Stimulated activated CD8-positive, alpha-beta memory T cell treated with anti-CD3 and anti-CD28 coated beads, Interleukin-15, amount 100 ng/mL, for 24 hours (primary cell): ENCODE results near the gene CAPN2.
"Not testable (repeated sequence)": the region's sequence is repeated elsewhere in the genome, so short reads cannot be mapped to it uniquely, and the experiment has no call there.

Source experiments
- DNase-seq: peaks from one replicate; pipeline ENCODE4 v3.0.0-alpha.2; 2020; ENCODE audit warnings: low read depth

Gene CAPN2

DNA sequence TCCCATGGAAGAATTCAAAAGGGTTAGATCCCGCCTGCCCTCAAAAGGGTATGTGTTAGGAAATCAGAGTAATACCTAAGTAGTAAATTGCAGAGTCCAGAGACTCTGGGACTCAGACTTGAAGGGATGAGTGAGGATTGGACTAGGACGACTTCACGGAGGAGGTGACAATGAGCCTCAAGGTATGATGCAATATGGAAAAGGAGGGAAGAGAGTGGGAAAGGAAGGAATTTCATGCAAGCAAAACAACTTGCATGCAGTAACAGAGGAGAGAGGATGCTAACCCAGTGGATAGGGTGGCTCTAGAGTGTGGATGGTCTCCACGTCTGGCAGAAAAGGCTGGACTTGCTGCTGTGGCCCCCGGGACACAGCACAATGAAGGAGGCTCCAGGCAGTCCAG is 4.8 kb downstream of the CAPN2 start:
- DNase-seq: no peak

DNA sequence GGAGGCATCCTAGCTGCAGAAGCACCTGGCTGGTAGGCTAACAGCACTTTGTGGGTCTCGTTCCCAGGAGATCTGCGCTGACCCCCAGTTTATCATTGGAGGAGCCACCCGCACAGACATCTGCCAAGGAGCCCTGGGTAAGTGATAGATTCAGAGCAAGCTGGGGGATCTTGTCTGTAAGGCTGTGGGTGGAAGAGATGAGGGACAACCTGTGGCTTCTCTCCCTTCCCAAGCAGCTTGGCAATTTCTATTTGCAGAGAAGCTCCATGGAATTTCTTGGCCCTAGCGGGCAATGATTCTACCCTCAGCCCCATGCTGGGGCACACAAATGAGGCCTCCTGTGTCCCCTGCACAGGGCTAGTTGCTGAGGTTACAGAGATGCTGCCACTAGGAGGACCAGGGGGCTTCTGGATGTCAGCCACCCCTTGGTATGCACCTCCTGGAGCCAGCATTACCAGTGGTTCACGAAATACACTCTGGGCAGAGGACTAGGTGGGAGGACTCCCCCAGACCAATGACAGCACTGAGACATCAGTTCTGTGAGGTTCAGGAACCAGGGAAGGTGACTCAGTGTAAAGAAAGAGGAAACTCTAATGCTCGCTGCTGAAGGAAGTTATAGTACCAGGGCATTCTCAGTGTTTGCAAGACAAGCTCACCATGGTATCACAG is 5.5 kb downstream of the CAPN2 start:
- DNase-seq: no peak

DNA sequence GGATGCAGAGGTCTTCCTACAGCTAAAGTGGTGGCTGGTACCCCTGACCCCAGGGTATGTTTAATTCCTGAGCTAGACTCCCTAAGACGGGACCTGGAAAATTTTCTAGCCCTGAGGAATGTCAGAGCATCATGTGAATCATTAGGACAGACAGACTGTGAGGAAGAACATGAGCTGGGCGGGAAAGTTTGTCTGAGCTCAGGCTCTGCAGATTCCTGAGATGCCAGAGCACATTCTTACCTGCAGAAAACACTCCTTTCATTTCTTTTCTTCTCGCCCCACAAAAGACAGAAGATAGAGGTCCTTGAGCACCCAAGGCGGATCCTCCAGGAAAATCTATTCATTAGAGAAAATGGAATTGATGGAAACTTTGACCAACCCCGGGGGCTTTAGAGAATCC is 6.5 kb downstream of the CAPN2 start:
- DNase-seq: no peak

DNA sequence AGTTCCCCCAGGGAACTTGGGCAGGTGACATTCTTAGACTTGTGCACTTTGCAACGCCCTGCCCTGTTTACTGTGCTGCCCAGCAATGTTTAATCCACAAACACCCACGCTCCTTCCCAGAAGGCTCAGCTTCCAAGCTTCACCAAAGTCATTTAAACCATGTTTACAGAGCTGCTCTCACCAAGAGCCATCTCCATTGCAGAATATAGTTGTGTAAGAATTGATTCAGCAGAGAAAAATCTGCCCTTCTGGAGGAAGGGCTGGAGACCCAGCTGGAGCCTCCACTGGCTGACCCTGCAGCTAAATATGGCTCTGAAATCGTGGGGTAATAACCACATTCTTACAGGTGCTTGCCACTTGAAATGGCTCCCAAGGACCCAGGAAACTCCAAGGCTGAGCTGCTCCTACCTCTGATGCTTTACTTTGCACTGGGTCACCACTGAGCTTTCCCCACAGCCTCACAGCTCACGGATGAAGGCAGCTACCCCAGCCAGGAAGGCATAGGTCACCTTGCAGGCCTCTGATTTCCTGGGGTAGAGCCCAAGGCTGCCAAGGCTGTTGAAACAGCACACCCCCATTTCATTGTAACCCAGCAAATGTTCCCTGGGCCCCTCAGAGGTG is 8.7 kb downstream of the CAPN2 start:
- DNase-seq: no peak

DNA sequence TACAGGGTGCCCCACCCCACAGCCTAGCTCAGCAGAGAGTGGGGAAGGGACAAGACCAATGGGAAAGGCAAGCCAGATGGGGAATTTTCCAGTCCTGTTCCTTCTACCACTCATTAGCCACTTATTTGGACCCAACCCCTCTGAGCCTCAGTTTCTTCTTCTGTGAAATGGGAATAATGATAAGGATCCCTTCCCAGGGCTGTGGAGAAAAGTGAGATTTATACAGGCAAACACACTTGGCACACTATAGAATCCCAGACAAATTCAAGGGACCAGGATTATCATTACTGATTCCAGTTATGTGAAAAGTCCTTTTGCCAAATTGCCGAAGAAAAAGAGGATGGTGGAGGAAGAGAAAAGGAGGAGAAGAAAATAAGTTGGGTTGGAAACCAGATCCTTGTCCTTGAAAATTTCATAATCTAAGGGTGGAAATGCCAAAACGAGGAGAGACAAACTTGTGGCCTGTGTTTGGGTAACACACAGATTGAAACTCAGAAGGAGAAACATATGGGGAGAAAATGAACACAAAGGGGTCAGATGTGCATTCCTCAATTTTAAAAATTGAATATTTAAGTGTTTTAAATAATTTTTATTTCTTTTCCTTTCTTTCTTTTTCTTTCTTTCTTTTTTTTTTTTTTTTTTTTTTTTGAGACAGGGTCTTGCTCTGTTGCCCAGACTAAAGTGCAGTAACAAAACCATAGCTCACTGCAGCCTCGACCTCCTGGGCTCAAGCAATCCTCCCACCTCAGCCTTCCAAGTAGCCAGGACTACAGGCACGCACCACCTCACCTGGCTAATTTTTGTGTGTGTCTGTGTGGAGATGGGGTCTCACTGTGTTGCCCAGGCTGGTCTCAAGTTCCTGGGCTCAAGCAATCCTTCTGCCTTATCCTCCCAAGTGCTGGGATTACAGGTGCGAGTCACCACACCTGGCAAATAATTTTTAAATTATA is 9.6 kb downstream of the CAPN2 start:
- DNase-seq: no peak

DNA sequence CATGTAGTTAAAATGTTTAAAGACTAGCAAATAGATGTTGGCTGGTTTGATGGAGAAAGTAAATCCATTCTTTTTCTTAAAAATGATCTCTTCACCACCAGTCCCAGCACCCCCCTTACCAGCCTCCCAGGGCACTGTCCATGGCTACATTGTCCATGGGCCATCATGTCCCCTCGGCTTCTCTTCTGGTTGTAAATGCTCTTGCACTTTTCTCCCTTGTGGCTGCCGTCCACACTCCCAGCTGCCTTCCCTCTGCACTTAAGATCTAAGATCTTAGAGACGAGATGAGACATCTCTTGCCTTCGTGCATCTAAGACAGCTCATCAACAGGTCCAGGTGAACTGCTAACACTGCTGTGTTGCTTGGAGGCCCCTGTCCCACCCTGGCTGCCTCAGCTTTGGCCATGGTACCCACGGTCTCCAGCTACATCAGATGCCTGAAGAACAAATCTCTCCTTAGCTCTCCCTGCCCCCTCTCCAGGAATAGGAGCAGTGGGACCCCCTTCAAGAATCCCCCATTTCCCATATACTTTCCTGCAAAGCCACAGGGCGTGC is 11.1 kb downstream of the CAPN2 start:
- no peak for DNase-seq

DNA sequence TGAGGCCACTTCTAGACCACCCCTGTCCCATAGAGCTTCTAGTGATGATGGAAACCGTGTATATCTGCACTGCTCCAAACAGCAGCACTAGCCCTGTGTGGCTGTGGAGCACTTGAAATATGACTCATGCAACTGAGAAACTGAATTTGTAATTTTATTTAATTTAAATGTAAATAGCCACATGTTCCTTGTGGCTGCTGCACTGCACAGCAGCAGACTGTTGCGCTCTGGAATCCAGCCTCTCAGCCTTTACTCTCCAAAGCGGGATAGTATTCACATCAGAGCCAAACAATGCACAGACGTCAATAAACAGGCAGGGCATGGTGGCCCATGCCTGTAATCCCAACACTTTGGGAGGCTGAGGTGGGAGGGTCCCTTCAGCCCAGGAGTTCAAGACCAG is 12.0 kb downstream of the CAPN2 start:
- no peak for DNase-seq

DNA sequence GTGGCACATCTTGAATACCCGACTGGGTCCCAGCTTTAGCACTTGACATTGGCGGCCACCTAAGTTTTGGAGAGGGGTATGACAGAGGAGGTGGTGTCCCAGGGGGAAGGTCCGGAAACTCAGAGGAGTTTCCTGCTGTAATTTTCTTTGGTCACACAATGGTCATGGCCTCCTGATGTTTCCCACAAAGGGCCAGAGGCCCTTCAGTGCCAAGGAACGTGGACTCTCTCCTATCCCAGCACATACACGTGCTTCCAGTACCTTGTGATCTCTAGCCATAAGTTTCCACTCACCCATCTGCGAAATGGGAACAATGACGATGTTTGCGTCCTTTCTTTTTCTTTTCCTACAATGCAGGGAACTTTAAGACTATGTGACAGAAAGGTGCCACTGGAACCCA is 13.2 kb downstream of the CAPN2 start:
- no peak for DNase-seq

DNA sequence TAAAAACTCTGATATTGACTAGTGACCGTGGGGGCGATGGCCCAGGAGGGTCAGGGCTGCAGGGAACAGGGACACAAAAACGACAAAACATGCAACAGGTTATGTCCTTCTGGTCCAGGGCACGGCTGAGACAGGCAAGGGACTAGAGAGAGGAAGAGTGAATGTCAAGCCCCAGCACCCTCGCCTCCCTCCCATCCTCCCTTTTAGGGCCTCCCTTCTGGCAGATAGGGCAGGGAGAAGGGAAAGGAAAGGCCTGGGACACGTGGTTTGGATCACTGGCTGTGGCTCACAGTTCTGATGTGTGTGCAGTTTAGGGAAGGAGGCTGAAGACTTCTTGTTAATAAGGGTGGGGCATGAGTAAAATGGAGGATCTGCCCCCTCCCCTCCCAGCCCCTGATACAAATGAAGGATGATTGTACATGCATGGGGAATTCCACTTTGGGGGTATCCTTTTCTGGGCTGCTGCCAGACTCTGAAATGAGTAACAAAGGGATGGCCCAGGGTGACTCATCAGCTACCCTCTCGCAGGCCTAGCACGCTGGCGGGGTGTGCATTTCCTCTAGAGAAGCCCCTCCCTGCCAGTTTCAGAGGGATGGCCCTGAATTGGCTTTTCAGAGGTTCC is 14.2 kb downstream of the CAPN2 start:
- peak; percentile 58 for DNase-seq

DNA sequence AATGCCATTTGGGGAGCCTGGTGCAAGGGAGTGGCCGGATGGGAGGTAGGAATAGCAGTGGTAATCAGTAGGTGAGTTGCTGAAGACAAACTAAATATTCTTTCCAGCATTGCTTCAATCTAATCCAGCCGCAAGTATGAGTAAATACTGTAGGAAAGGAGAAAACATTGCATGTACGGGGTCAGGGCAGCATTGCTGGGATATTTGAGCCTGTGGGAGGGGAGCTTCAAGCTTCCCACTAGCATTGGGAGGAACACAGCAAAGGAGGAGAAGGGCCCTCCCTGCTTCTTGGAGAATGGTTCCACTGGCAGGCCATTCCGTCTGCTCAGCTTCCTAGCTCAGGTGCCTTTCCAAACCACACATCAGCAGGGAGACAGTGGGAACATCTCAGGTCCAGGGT is 15.2 kb downstream of the CAPN2 start:
- no peak for DNase-seq

DNA sequence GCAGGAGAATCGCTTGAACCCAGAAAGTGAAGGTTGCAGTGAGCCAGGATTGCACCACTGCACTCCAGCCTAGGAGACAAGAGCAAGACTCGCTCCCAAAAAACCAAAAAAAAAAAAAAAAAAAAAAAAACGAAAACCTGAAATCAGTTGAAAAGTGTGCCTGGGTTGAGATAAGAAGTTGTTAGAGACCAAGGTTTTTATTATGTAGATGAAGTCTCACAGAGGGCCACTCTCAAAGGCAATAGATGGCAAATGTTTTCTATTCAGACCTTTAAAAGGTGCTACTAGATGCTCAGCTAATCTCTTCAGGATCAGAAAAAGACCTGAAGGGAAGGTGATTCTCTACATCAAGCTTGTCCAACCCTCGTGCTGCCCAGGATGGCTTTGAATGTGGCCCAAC is 17.6 kb downstream of the CAPN2 start:
- DNase-seq: no peak

DNA sequence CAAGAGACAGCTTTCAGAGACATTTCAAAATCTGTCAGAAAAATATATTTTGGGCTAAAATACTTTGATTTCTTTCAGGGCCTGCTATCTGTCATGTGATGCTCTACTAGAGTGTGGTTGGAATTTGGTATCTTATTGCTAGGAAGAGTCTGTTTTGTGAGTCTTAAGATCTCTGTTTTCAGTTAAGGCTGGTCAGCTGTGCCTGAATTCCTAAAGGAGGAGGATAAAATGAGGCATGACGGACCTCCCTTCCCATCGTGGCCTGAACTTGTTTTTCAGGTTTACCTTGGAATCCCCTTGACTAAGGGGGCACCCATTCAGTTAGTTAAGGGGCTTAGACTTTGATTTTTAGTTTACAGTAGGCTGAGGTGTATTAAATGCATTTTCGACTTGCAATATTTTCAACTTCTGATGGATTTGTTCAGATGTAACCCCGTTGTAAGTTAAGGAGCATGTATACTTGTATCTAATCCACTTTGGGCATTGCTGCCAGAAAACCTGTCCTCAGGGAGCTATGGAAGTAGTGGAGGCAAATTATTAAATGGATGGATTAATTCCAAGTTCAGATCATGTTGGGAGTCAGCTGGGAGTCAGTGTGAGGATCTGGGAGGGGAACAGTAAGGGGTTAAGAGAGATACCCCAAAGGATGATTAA is 18.3 kb downstream of the CAPN2 start:
- no peak for DNase-seq

DNA sequence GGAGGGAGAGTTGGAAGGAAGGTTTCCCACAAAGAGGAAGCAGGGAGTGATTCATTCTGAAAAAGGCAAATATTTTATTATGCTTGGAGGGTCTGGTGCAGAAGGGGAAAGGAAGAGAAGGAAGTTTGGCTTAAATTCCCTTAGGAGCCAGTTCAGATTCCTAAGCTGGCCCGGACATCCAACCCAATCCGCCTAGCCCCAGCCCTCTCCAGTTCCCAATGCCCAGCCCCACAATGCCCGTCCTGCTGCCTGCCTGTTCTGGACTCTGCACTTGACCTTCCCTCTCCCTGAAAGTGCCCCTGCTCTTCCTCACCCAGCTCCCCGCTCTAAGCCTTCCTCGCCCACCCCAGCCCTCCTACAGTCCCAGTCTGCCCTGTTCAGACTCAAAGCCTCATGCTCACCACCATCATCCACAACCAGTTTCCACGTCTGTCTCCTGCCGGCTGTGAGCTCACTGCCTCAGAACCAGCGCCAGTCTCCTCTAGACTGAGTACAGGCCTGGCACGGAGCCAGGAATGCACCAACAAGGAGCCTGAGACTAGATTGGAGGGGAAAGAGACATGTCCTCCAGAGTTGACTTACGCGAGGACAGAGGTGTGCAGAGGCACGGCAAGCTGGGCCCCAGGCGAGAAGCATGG is 18.9 kb downstream of the CAPN2 start:
- DNase-seq: no peak

DNA sequence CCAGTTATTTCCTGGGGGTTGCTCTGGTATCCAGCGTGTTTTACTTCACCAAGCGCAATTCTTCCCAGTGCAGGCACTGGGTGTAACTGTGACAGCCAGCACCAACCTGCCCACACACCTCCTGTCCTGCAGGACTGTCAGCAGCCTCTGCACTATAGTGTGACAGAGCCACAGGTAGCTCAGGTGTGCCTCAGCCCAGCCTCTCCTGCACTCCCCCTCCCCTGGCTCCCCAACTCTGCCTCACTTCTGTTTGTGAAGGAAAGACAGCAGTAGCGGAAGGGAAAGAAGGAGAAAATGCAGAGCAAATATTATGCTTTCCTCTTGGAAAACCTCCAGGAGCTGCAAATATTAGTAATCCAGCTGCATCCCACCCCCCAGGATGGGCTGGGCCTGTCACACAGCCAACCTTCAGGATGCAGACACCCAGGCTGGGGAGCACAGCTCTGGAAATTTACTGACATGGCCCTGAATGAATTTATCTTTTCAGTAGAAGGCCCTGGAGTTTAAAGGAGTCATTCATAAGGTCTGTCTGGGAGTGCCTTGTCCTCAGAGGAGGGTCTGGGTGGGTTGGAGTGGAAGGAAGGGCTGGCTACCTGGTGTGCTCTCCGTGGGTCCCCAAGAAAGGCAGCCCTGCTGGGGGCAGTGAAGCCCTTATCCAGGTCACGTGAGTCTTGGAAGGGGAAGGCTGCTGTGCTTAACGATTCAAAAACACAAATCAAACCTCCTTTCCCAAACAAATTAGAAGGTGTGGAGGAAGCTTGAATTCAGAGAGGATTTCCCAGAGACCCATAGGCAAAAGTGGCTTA is 20.9 kb downstream of the CAPN2 start:
- no peak for DNase-seq

DNA sequence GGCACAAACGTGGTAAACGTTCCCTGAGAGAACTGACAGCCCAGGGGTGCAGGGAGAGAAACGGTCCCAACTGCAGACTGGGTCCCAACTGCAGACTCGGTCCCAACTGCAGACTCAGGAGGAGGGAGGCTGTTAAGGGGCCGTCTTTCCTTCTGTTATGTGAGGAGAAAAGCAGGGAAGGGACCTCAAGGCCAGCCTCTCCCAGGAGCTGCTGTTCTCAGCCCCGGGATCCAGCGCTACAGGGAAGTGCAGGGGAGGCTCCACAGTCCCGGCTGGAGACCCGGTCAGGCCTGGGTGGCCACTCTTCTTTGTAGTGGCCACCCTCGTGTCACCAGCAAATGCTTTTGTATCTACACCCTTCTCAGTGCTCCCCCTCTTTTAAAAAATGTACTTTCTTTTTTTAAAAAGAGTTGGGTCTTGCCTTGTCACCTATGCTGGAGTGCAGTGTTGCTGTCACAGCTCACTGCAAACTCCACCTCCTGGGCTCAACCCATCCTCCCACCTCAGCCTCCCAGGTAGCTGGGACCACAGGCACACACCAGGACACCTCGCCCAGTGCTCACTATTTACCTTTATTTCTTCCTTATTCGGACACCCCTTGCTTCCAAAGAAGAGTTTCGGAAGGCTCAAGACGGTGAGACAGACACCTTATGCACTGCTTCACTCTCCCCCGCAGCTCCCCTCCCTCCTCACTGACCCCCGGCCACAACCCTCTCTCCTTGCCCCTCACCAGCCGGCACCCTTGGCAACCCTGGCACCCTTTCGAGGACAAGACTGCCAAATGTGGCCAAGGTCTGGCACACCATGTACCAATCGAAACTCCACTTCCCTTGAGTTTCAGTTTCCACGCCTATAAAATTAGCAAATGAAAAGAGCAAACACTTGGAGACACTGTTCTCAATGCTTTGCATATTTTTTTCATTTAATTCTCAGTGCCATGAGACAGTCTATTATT is 21.8 kb downstream of the CAPN2 start:
- DNase-seq: no peak

DNA sequence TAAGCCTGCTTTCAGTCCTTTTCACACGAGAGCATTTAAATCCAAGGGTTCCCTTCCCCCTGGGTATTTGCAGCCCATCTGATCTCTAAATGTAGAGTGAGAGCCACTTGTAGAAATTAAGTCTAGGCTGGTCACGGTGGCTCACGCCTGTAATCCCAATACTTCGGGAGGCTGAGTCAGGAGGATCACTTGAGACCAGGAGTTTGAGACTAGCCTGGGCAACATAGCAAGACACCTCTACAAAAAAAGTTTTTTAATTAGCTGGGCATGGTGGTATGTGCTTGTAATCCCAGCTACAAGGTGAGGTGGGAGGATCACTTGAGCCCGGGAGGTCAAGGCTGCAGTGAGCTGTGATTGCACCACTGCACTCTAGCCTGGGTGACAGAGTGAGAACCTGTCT is 24.3 kb downstream of the CAPN2 start:
- not testable (repeated sequence) for DNase-seq

DNA sequence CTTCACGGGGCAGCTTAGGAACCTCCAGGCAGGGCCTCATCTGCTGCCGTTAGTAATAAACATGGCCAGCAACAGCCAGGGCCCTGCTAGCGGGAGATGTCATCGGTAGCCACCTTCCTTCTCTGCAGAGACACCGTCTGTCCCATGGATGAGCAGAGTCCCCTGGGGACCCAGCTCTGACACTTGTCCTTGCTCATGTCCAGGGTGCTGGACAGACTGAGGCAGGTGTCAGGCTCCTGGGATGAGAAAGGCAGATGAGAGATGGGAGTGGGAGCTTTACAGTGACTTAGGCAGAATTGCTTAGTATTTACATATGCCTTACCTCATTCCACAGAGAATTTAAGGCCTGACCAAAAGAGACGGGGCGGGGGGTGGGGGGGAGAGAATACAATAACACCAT is 25.0 kb downstream of the CAPN2 start:
- DNase-seq: no peak

DNA sequence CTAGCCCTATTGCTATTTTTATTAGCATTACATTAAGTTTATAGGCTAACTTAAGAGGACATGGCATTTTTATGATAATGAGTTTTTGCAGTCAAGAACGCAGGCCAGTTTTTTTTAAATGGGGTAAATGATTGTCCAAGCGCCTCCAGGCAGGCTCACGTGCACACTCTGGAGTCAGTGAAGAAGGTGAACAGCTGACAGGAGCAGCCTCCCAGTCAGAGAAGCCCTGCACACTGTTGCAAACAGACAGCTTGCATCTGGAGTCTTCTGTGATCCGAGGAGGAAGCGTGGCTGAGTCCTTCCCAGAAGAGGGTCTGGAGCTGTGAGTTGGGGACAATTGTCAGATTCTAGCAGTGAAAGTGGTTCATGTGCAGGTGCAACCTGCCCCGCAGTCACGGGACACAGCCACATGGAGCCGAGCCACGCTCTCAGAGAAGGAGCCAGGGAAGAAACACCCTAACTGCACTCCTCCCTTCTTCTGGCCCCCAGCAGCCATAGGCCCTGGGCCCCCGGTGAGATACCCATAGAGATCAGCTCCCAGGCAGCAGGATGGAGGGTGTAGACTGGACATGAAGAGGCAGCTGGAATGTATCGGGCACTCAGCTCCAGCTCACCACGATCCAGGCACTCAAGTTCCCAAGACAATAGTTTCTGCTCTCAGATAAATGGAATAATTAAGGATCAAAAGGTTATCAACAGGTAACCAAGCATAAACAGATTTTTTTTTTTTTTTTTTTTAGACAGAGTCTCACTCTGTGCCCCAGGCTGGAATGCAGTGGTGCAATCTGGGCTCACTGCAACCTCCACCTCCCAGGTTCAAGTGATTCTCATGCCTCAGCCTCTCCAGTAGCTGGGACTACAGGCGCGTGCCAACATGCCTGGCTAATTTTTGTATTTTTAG is 26.4 kb downstream of the CAPN2 start:
- DNase-seq: no peak
